IPS-11a (cell line): ENCODE measurements around the gene CPNE9.

Experiments
- H3K4me3 ChIP-seq: one replicate; pipeline ENCODE4 v1.5.1; 2013; ENCODE audit warnings: low read depth, low read length, control low read depth

The CPNE9 gene

GRCh38 chr3:9743548-9743947, 39.9 kb downstream of the CPNE9 start:
- H3K4me3 ChIP-seq = no peak overlapping the region

DNA sequence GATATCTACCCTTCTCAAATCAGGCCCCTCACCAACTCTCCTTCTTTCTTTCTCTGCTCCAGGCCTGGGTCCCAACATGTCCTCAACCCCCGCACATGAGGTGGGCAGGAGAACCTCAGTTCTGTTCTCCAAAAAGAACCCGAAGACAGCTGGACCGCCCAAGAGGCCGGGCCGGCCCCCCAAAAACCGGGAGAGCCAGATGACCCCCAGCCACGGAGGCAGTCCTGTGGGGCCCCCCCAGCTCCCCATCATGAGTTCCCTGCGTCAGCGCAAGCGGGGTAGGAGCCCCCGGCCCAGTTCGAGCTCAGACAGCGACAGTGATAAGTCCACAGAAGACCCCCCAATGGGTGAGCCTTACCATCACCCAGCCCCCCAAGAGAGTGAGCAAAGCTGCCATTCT, 40.5 kb downstream of the CPNE9 start:
- no peak overlapping the region for H3K4me3 ChIP-seq

DNA sequence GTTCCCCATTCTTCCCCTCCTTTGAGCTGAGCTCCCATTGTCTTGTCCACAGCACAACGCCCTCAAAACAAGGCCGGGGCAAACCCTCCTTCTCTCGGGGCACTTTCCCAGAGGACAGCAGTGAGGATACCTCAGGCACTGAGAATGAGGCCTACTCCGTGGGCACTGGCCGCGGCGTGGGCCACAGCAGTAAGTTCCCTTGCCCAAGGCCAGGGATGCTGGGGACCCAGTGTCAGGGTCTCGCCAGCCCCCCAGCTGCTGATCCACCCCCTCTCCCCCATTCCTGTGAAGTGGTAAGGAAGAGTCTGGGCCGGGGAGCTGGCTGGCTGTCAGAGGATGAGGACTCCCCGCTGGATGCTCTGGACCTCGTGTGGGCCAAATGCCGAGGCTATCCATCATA, 41.9 kb downstream of the CPNE9 start:
- H3K4me3 ChIP-seq = no peak overlapping the region

DNA sequence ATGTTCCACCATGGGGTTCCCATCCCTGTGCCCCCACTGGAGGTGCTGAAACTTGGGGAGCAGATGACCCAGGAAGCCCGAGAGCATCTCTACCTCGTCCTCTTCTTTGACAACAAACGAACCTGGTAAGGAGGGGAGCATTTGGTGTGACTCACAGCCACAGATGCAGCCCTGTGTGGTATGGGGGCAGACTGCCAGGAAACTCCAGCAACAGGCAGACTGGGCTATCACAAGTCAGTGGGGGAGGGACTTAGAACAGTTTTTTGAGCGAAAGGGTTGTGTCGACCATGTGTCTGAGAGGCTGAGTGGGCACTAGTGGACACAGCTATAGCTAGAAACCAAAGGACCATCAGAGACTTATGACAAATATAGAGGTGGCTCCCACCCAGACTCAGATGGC, 42.7 kb downstream of the CPNE9 start:
- no peak overlapping the region for H3K4me3 ChIP-seq

- no peak overlapping the region for H3K4me3 ChIP-seq
These were observed 43.6 kb downstream of the CPNE9 start for GRCh38 chr3:9747267-9747666.

- no peak overlapping the region for H3K4me3 ChIP-seq
These were observed 44.4 kb downstream of the CPNE9 start for GRCh38 chr3:9748031-9748430.

GRCh38 chr3:9749296-9749644, 45.6 kb downstream of the CPNE9 start:
- H3K4me3 ChIP-seq = peak overlapping the region; percentile 82

DNA sequence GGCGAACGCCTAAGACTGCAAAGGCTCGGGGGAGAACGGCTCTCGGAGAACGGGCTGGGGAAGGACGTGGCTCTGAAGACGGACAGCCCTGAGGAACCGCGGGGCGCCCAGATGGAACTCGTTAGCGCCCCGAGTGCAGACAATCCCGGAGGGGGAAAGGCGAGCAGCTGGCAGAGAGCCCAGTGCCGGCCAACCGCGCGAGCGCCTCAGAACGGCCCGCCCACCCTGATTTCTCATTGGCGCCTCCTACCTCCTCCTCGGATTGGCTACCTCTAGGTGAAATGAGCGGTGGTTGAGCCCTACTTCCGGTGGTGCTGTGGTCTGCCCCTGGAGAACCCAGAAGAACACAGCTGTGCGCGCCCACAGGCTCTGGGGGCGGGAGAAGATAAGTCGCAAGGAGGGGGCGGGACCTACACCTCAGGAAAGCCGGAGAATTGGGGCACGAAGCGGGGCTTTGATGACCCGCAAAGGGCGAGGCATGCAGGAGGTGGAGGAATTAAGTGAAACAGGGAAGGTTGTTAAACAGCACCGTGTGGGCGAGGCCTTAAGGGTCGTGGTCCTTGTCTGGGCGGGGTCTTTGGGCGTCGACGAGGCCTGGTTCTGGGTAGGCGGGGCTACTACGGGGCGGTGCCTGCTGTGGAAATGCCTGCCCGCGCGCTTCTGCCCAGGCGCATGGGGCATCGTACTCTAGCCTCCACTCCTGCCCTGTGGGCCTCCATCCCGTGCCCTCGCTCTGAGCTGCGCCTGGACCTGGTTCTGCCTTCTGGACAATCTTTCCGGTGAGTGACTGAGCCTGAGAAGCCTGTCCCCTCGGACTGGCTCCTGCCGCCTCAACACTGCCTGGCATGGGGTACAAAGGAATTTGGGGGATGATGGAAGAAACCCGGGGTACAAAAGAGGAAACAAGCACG, 46.3 kb downstream of the CPNE9 start, which contains the start of gene OGG1:
Gene OGG1, plus strand, starts transcription at position 308 of the 911 bp plus-strand sequence. Its CDS starts 335 bp downstream, at position 643.
- H3K4me3 ChIP-seq = peak within 1 kb of the TSS; percentile 82

DNA sequence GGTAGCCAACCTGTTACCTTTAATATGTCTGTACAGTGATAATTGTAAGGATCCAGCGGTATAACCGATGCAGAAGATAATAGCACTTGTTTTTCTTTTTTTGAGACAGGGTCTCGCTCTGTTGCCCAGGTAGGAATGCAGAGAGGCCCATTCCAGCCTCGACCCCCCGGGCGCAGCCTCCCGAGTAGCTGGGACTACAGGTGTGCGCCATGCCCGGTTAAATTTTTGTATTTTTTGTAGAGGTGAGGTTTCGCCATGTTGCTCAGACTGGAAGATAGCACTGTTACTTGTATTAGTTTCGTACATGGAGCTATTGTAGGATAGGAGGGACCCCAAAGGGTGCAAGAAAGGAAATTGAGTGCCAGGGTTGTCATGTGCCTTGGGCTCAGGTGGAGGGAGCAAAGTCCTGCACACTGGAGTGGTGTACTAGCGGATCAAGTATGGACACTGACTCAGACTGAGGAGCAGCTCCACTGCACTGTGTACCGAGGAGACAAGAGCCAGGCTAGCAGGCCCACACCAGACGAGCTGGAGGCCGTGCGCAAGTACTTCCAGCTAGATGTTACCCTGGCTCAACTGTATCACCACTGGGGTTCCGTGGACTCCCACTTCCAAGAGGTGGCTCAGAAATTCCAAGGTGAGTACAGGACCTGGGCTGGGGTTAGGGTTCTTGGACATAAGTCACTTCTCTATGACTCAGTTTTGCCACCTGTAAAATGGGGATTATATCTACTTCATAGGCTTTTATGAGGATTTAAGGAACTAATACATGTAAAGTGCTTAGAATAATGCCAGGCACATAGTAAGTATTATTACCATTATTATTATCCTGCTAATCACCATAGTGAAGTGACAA, 47.2 kb downstream of the CPNE9 start:
- H3K4me3 ChIP-seq = peak overlapping the region; percentile 82

DNA sequence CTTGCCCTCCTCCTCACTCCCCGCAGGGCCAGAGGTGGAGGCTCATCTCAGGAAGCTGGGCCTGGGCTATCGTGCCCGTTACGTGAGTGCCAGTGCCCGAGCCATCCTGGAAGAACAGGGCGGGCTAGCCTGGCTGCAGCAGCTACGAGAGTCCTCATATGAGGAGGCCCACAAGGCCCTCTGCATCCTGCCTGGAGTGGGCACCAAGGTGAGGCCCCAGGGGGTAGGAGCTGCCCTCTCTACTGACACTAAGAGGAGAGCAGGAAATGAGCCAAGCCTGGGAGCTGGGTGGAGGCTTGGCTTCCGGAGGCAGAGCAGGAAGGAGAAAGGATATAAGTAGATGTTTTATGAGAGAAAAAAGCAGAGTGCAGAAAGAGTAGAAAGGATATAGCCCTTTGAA, 51.0 kb downstream of the CPNE9 start:
- no peak overlapping the region for H3K4me3 ChIP-seq

DNA sequence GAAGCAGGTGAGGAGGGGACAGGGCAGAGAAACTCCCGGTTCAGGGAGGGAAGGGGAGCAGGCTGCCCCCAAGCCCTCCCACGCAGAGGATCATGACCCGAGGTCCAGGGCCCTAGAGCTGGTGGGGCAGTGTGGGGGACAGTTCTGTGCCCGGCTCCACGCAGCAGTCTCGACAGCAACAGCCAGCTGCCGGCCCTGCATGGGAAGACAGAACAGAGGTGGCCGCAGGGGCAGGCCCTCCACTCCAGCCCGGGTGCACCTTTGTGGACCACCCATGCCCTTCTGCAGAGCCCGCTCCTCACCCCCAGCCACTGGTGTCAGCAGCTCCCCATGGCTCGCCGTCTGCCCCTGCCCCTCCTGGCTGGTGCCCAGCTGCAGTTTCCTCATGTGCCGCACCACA, 53.8 kb downstream of the CPNE9 start:
- H3K4me3 ChIP-seq = no peak overlapping the region

- H3K4me3 ChIP-seq = no peak overlapping the region
These were observed 57.3 kb downstream of the CPNE9 start for GRCh38 chr3:9760779-9761505.

DNA sequence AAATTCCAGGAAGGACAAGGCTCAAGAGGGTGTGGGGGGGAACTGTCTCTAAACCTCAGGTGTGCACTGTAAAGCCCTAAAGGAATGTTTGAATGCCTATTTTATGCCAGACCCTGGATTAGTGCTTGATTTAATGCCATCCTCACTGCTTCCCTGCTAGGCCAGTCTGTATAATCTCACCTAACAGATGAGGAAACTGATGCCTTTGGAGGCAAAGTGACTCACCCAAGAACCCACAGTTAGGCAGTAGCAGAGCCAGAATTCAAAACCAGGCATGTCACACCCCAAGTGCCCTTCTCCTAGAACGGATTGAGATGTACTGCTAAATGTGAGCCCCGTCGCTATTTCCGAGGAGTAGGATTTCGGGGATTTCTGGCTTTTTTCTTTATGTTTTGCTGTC, 58.3 kb downstream of the CPNE9 start:
- no peak overlapping the region for H3K4me3 ChIP-seq

DNA sequence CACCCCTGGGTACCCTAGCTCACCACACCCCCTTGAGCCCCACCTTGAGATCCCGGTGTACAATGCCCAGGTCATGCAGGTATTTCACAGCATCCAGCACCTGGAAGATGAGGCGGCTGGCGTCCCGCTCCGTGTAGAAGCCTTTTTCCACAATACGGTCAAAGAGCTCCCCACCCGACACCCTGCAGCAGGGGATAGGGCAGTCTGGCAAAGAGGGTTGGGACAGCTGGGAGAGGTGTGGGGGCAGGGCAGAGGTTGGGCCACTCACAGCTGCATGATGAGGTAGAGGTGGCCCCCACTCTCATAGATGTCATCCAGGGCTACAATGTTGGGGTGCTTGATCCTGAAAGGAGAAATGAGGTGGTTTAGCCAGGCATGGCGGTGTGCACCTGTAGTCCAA, 59.2 kb downstream of the CPNE9 start:
- H3K4me3 ChIP-seq = no peak overlapping the region

- H3K4me3 ChIP-seq = no peak overlapping the region
These were observed 62.2 kb downstream of the CPNE9 start for GRCh38 chr3:9765865-9766264.

DNA sequence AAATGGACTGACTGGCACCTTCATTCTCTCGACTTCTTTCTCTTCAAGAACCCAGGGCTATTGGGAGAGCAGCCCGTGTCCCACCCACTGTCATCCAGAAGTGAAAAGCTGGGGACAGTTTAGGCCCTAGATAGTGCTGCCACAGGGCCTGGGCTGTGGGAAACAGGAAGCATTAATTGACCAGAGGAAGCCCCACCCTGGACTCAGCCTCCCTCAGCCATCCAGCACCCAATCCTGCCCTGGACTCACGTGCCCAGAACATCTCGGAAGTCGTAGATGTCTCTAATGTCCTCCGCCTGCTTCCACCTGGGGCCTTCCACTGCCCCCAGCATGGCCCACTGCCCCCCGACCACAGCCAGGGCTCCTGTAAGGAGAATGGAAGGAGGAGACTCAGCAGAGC, 63.8 kb downstream of the CPNE9 start:
- H3K4me3 ChIP-seq = no peak overlapping the region

DNA sequence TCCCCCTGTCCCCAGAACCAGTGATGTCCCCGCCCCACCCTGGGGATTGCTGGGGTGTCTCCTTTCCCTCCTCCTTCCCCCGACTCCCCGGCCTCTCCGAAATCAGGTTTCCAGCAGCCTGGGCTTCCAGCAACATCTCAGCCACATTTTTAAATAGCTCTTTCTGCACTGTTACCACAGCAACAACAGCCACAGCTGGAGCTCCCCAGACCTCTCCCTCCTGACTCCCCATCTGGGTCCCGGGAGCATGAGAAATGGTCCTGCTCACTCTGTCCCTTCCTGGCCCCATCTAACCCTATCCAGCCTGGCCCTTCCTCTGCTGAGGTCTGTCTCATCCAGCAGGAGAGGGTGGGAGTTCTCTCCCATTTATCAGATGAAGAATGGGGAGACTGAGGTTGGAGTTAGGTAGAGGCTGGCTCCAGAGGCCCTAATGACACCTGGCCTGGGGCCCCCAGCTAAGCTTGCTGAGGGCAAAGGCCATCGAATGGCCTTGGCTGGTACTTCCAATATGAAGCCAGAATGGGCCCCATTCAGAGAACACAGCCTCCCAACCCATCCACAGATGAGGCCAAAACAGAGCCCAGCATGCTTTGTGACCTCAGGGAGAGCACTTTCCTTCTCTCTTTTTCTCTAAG, 64.6 kb downstream of the CPNE9 start:
- H3K4me3 ChIP-seq = no peak overlapping the region

GRCh38 chr3:9769012-9769411, 65.4 kb downstream of the CPNE9 start:
- no peak overlapping the region for H3K4me3 ChIP-seq

- H3K4me3 ChIP-seq = peak within 1 kb of the TSS; percentile 35
These were observed 66.0 kb downstream of the CPNE9 start, which contains the start of gene CAMK1 for GRCh38 chr3:9769426-9770275. TSS of gene CAMK1 (minus strand) at chr3:9769947. CDS start at chr3:9767749, 2,198 bp downstream.
